Measurements from ENCODE around the gene ATP6V0A4.
A peak's percentile ranks its signal among the peaks of the same experiment; 100 is the strongest.

The ATP6V0A4 gene

GRCh38 chr7:138833596-138833995 is 35.6 kb upstream of the ATP6V0A4 start:
- TF ChIP-seq TCF12 (IDR thresholded peaks at IDR 0.05; ENCODE audit: low read depth) (no peak), FOXM1 (IDR thresholded peaks at IDR 0.05; ENCODE audit: borderline replicate concordance, low read depth) (no peak), YY1 (IDR thresholded peaks at IDR 0.05; ENCODE audit: low read depth) (no peak), ZBTB7A (IDR thresholded peaks at IDR 0.05; ENCODE audit: low read depth) (no peak)

GRCh38 chr7:138832966-138833365 is 35.0 kb upstream of the ATP6V0A4 start:
- TF ChIP-seq FOXM1 (IDR thresholded peaks at IDR 0.05; ENCODE audit: borderline replicate concordance, low read depth) = no peak
- TF ChIP-seq ZBTB7A (IDR thresholded peaks at IDR 0.05; ENCODE audit: low read depth) = no peak
- no peak for TF ChIP-seq TAF1 (IDR thresholded peaks at IDR 0.05; ENCODE audit: low read depth)
- TF ChIP-seq TEAD4 (IDR thresholded peaks at IDR 0.05) = no peak
- no peak for TF ChIP-seq CREB1 (IDR thresholded peaks at IDR 0.05; ENCODE audit: low read depth)
- no peak for TF ChIP-seq EP300 (IDR thresholded peaks at IDR 0.05; ENCODE audit: borderline replicate concordance)
- no peak for TF ChIP-seq TCF12 (IDR thresholded peaks at IDR 0.05; ENCODE audit: low read depth)
- no peak for TF ChIP-seq NFIC (IDR thresholded peaks at IDR 0.05)
- TF ChIP-seq MAX (IDR thresholded peaks at IDR 0.05) = no peak
- TF ChIP-seq CEBPB (IDR thresholded peaks at IDR 0.05) = no peak
- no peak for TF ChIP-seq USF1 (IDR thresholded peaks at IDR 0.05)

- TF ChIP-seq CEBPB (IDR thresholded peaks at IDR 0.05) (peak; percentile 29; the same call in 1 of the 2 replicates), USF1 (IDR thresholded peaks at IDR 0.05) (no peak)
These were observed 31.3 kb upstream of the ATP6V0A4 start for GRCh38 chr7:138829335-138829734.

DNA sequence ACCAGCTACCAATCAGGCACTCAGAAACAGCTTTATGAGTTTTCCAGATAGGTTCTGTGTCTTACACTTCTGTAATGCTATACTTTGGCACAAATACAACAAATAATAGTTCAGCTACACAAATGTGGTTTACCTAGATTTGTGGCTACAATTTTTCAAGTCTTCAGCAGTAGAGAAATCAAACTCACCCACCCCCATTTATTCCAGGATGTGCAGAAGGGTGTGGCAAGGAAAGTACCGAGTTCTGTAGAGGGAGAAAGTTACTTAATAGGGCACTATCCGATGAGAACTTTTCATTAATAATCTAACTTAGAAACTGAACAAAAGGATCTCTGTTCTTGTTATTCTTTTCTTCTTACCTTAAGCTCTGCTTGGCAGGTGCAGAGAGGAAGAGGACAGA is 30.3 kb upstream of the ATP6V0A4 start:
- TF ChIP-seq RAD21 (IDR thresholded peaks at IDR 0.05; ENCODE audit: low read depth) (no peak), TCF12 (IDR thresholded peaks at IDR 0.05; ENCODE audit: low read depth) (no peak), TEAD4 (IDR thresholded peaks at IDR 0.05) (no peak), EP300 (IDR thresholded peaks at IDR 0.05; ENCODE audit: borderline replicate concordance) (no peak), CEBPB (IDR thresholded peaks at IDR 0.05) (no peak), ZBTB7A (IDR thresholded peaks at IDR 0.05; ENCODE audit: low read depth) (no peak), EGR1 (IDR thresholded peaks at IDR 0.05) (no peak), CREB1 (IDR thresholded peaks at IDR 0.05; ENCODE audit: low read depth) (no peak), USF1 (IDR thresholded peaks at IDR 0.05) (no peak)

DNA sequence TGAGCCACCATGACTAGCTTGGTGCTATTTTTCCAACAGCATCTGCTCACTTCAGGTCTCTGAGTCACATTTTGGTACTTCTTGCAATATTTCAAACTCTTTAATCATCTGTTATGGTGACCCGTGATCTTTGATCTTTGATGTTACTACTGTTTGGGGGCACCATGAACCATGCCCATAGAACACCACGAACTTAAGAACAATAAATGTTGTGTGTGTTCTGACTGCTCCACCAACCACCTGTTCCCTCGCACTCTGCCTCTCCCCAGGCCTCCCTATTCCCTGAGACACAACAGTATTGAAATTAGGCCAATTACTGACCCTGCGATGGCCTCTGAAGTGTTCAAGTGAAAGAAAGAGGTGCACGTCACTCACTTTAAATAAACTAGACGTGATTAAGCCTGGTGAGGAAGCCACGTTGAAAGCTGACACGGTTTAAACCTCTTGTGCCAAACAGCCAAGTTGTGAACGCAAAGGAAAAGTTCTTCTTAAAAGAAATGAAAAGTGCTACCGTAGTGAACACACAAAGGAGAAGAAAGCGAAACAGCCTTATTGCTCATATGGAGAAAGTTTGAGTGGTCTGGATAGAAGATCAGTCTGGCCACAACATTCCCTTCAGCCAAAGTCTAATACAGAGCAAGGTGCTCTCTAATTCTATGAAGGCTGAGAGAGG is 27.2 kb upstream of the ATP6V0A4 start:
- TF ChIP-seq ZBTB7A (IDR thresholded peaks at IDR 0.05; ENCODE audit: low read depth) = no peak
- no peak for TF ChIP-seq MAX (IDR thresholded peaks at IDR 0.05)
- no peak for TF ChIP-seq CREB1 (IDR thresholded peaks at IDR 0.05; ENCODE audit: low read depth)
- no peak for TF ChIP-seq TCF12 (IDR thresholded peaks at IDR 0.05; ENCODE audit: low read depth)
- TF ChIP-seq EGR1 (IDR thresholded peaks at IDR 0.05) = no peak
- TF ChIP-seq REST (IDR thresholded peaks at IDR 0.05; ENCODE audit: low read depth) = no peak
- TF ChIP-seq CEBPB (IDR thresholded peaks at IDR 0.05) = no peak
- TF ChIP-seq FOXM1 (IDR thresholded peaks at IDR 0.05; ENCODE audit: borderline replicate concordance, low read depth) = no peak
- TF ChIP-seq RAD21 (IDR thresholded peaks at IDR 0.05; ENCODE audit: low read depth) = no peak

GRCh38 chr7:138822867-138823535 is 25.0 kb upstream of the ATP6V0A4 start:
- TF ChIP-seq MAX (IDR thresholded peaks at IDR 0.05) (no peak), FOXM1 (IDR thresholded peaks at IDR 0.05; ENCODE audit: borderline replicate concordance, low read depth) (no peak), RAD21 (IDR thresholded peaks at IDR 0.05; ENCODE audit: low read depth) (no peak), TAF1 (IDR thresholded peaks at IDR 0.05; ENCODE audit: low read depth) (no peak), ZBTB7A (IDR thresholded peaks at IDR 0.05; ENCODE audit: low read depth) (no peak), NFIC (IDR thresholded peaks at IDR 0.05) (no peak)

- TF ChIP-seq FOXM1 (IDR thresholded peaks at IDR 0.05; ENCODE audit: borderline replicate concordance, low read depth) = no peak
These were observed 23.9 kb upstream of the ATP6V0A4 start for GRCh38 chr7:138821912-138822311.
